ENCODE data around the gene GGACT.
A peak's percentile ranks its signal among the peaks of the same experiment; 100 is the strongest.

Gene GGACT

GRCh38 chr13:100601716-100602115 is 13.1 kb upstream of the GGACT start:
- DNase-seq (ENCODE audit: low read depth), result no peak
- H3K4me3 ChIP-seq (replicated peaks; ENCODE audit: low read depth, low read length), result no peak overlapping the region
- no peak for TF ChIP-seq CTCF (IDR thresholded peaks at IDR 0.05; ENCODE audit: low read length, missing control alignments)

GRCh38 chr13:100600915-100601314 is 12.3 kb upstream of the GGACT start:
- DNase-seq (ENCODE audit: low read depth), result no peak
- no peak overlapping the region for H3K4me3 ChIP-seq (replicated peaks; ENCODE audit: low read depth, low read length)
- TF ChIP-seq CTCF (IDR thresholded peaks at IDR 0.05; ENCODE audit: low read length, missing control alignments), result no peak

- no peak overlapping the region for H3K4me3 ChIP-seq (replicated peaks; ENCODE audit: low read depth, low read length)
- no peak for TF ChIP-seq CTCF (IDR thresholded peaks at IDR 0.05; ENCODE audit: low read length, missing control alignments)
- no peak for DNase-seq (ENCODE audit: low read depth)
Observed at GRCh38 chr13:100600461-100600860, 11.9 kb upstream of the GGACT start.

- TF ChIP-seq CTCF (IDR thresholded peaks at IDR 0.05; ENCODE audit: low read length, missing control alignments), result no peak
- H3K4me3 ChIP-seq (replicated peaks; ENCODE audit: low read depth, low read length), result no peak overlapping the region
- DNase-seq (ENCODE audit: low read depth), result no peak
Observed at GRCh38 chr13:100597253-100597652, 8.7 kb upstream of the GGACT start.

- no peak overlapping the region for H3K4me3 ChIP-seq (replicated peaks; ENCODE audit: low read depth, low read length)
- DNase-seq (ENCODE audit: low read depth), result no peak
- no peak for TF ChIP-seq CTCF (IDR thresholded peaks at IDR 0.05; ENCODE audit: low read length, missing control alignments)
Observed at GRCh38 chr13:100596516-100596915, 7.9 kb upstream of the GGACT start.

- DNase-seq (ENCODE audit: low read depth), result no peak
- H3K4me3 ChIP-seq (replicated peaks; ENCODE audit: low read depth, low read length), result no peak overlapping the region
- peak; percentile 45 for TF ChIP-seq CTCF (IDR thresholded peaks at IDR 0.05; ENCODE audit: low read length, missing control alignments)
Observed at GRCh38 chr13:100594731-100595130, 6.1 kb upstream of the GGACT start.

- no peak for TF ChIP-seq CTCF (IDR thresholded peaks at IDR 0.05; ENCODE audit: low read length, missing control alignments)
- no peak for DNase-seq (ENCODE audit: low read depth)
- H3K4me3 ChIP-seq (replicated peaks; ENCODE audit: low read depth, low read length), result no peak overlapping the region
Observed at GRCh38 chr13:100594255-100594654, 5.7 kb upstream of the GGACT start.

Data from fibroblast of pulmonary artery (primary cell).